ENCODE measurements around the gene NCS1. TPM values are rescaled to one million over a fixed set of nuclear protein-coding genes. Genes with fewer than 3 reads are reported as not detected.

The NCS1 gene
- total RNA-seq, 1 donor from 2014 or later = 126 TPM

GRCh38 chr9:130175355-130175754 is 3.2 kb downstream of the NCS1 start:
- H3K36me3 ChIP-seq (ENCODE audit: insufficient read depth, low read length) = no peaks in the 10 kb centered on the region
- no peak overlapping the region for H3K4me3 Mint-ChIP-seq (ENCODE audit: unreplicated experiment)
- no peak overlapping the region for H3K4me3 ChIP-seq (ENCODE audit: insufficient read depth, low read depth, low read length)
- FAIRE-seq = no peak
- no peak overlapping the region for H2AFZ ChIP-seq (ENCODE audit: low read depth, low read length)
- TF ChIP-seq EZH2 (IDR thresholded peaks at IDR 0.05; ENCODE audit: insufficient read depth, low read length) (no peak), CTCF (IDR thresholded peaks at IDR 0.05; ENCODE audit: insufficient read depth, low read depth, low read length) (no peak)
- H3K27me3 Mint-ChIP-seq (ENCODE audit: low read depth, unreplicated experiment) = no peaks in the 10 kb centered on the region
- no peaks in the 10 kb centered on the region for H3K9me3 Mint-ChIP-seq (ENCODE audit: unreplicated experiment)
- H3K4me1 Mint-ChIP-seq (ENCODE audit: low read depth, unreplicated experiment) = peaks cover 14% of the 10 kb centered on the region
- H3K27ac Mint-ChIP-seq (ENCODE audit: unreplicated experiment) = no peak overlapping the region
- H3K27ac ChIP-seq (ENCODE audit: low read depth, low read length) = no peak overlapping the region
- peaks cover 20% of the 10 kb centered on the region for H3K4me1 ChIP-seq (ENCODE audit: insufficient read depth, low read length)
- peaks cover 70% of the 10 kb centered on the region for H4K20me1 ChIP-seq (ENCODE audit: insufficient read depth, low read length)
- no peak for DNase-seq (ENCODE audit: low read depth)
- H3K79me2 ChIP-seq (ENCODE audit: insufficient read depth, low read length) = peaks cover 75% of the 10 kb centered on the region
- peaks cover 10% of the 10 kb centered on the region for H3K36me3 Mint-ChIP-seq (ENCODE audit: low read depth, unreplicated experiment)
- no peak overlapping the region for H3K9ac ChIP-seq (ENCODE audit: low read length)
- H3K9me3 ChIP-seq (ENCODE audit: insufficient read depth, low read depth, low read length) = no peaks in the 10 kb centered on the region
- no peaks in the 10 kb centered on the region for H3K27me3 ChIP-seq (ENCODE audit: insufficient read depth, low read length)
- H3K4me2 ChIP-seq (ENCODE audit: low read length) = no peak overlapping the region

- Histone ChIP-seq H3K36me3 (ENCODE audit: insufficient read depth, low read length) (no peaks in the 10 kb centered on the region), H3K79me2 (ENCODE audit: insufficient read depth, low read length) (peaks cover 89% of the 10 kb centered on the region), H3K4me1 (ENCODE audit: insufficient read depth, low read length) (peaks cover 18% of the 10 kb centered on the region), H3K9ac (ENCODE audit: low read length) (no peak overlapping the region), H3K9me3 (ENCODE audit: insufficient read depth, low read depth, low read length) (no peaks in the 10 kb centered on the region), H3K4me2 (ENCODE audit: low read length) (no peak overlapping the region), H3K4me3 (ENCODE audit: insufficient read depth, low read depth, low read length) (no peak overlapping the region), H2AFZ (ENCODE audit: low read depth, low read length) (no peak overlapping the region), H4K20me1 (ENCODE audit: insufficient read depth, low read length) (peaks cover 83% of the 10 kb centered on the region), H3K27ac (ENCODE audit: low read depth, low read length) (no peak overlapping the region), H3K27me3 (ENCODE audit: insufficient read depth, low read length) (no peaks in the 10 kb centered on the region)
- no peaks in the 10 kb centered on the region for H3K9me3 Mint-ChIP-seq (ENCODE audit: unreplicated experiment)
- no peak for TF ChIP-seq CTCF (IDR thresholded peaks at IDR 0.05; ENCODE audit: insufficient read depth, low read depth, low read length)
- TF ChIP-seq EZH2 (IDR thresholded peaks at IDR 0.05; ENCODE audit: insufficient read depth, low read length) = no peak
- FAIRE-seq (no peak), DNase-seq (ENCODE audit: low read depth) (no peak)
- no peak overlapping the region for H3K27ac Mint-ChIP-seq (ENCODE audit: unreplicated experiment)
- peaks cover 15% of the 10 kb centered on the region for H3K36me3 Mint-ChIP-seq (ENCODE audit: low read depth, unreplicated experiment)
- H3K27me3 Mint-ChIP-seq (ENCODE audit: low read depth, unreplicated experiment) = no peaks in the 10 kb centered on the region
- H3K4me3 Mint-ChIP-seq (ENCODE audit: unreplicated experiment) = no peak overlapping the region
- peaks cover 11% of the 10 kb centered on the region for H3K4me1 Mint-ChIP-seq (ENCODE audit: low read depth, unreplicated experiment)
Measured at GRCh38 chr9:130176760-130177159, 4.6 kb downstream of the NCS1 start.

- Histone ChIP-seq H3K4me2 (ENCODE audit: low read length) (no peak overlapping the region), H3K4me1 (ENCODE audit: insufficient read depth, low read length) (peaks cover 23% of the 10 kb centered on the region), H4K20me1 (ENCODE audit: insufficient read depth, low read length) (peaks cover 96% of the 10 kb centered on the region), H3K9ac (ENCODE audit: low read length) (no peak overlapping the region), H3K27ac (ENCODE audit: low read depth, low read length) (no peak overlapping the region), H2AFZ (ENCODE audit: low read depth, low read length) (no peak overlapping the region), H3K79me2 (ENCODE audit: insufficient read depth, low read length) (peaks cover 99% of the 10 kb centered on the region), H3K9me3 (ENCODE audit: insufficient read depth, low read depth, low read length) (no peaks in the 10 kb centered on the region), H3K27me3 (ENCODE audit: insufficient read depth, low read length) (no peaks in the 10 kb centered on the region), H3K36me3 (ENCODE audit: insufficient read depth, low read length) (no peaks in the 10 kb centered on the region), H3K4me3 (ENCODE audit: insufficient read depth, low read depth, low read length) (no peak overlapping the region)
- Mint-ChIP-seq H3K36me3 (ENCODE audit: low read depth, unreplicated experiment) (peaks cover 15% of the 10 kb centered on the region), H3K4me1 (ENCODE audit: low read depth, unreplicated experiment) (peaks cover 16% of the 10 kb centered on the region), H3K27ac (ENCODE audit: unreplicated experiment) (no peak overlapping the region), H3K27me3 (ENCODE audit: low read depth, unreplicated experiment) (no peaks in the 10 kb centered on the region), H3K4me3 (ENCODE audit: unreplicated experiment) (no peak overlapping the region), H3K9me3 (ENCODE audit: unreplicated experiment) (no peaks in the 10 kb centered on the region)
- DNase-seq (ENCODE audit: low read depth) (no peak), FAIRE-seq (no peak)
- TF ChIP-seq EZH2 (IDR thresholded peaks at IDR 0.05; ENCODE audit: insufficient read depth, low read length) (no peak), CTCF (IDR thresholded peaks at IDR 0.05; ENCODE audit: insufficient read depth, low read depth, low read length) (no peak)
Measured at GRCh38 chr9:130177898-130178805, 5.9 kb downstream of the NCS1 start.

All from astrocyte (in vitro differentiated cells and primary cell).